ENCODE data around the gene KRT16.
"Not testable (repeated sequence)": the region's sequence is repeated elsewhere in the genome, so short reads cannot be mapped to it uniquely, and the experiment has no call there.

Gene KRT16

GRCh38 chr17:41579484-41580243 is 32.9 kb downstream of the KRT16 start:
- H3K27ac Mint-ChIP-seq: peak overlapping the region in 1 of 3 experiments; percentile 33
- H3K36me3 Mint-ChIP-seq (ENCODE audit: low read depth): no peaks in the 10 kb centered on the region
- peaks cover 5% of the 10 kb centered on the region for H3K4me1 Mint-ChIP-seq
- peak; percentile 68 to 77 (median 76) for TF ChIP-seq CTCF (IDR thresholded peaks at IDR 0.05; ENCODE audit: unreplicated experiment in 3 of 3)
- no peaks in the 10 kb centered on the region for H3K9me3 Mint-ChIP-seq
- H3K4me3 Mint-ChIP-seq: no peak overlapping the region
- H3K27me3 Mint-ChIP-seq (ENCODE audit: low read depth): peaks cover 49% of the 10 kb centered on the region

GRCh38 chr17:41578971-41579370 is 33.6 kb downstream of the KRT16 start:
- TF ChIP-seq CTCF (IDR thresholded peaks at IDR 0.05; ENCODE audit: unreplicated experiment in 3 of 3): no peak
- Mint-ChIP-seq H3K27me3 (ENCODE audit: low read depth) (peaks cover 44% of the 10 kb centered on the region), H3K9me3 (no peaks in the 10 kb centered on the region), H3K4me3 (no peak overlapping the region), H3K36me3 (ENCODE audit: low read depth) (no peaks in the 10 kb centered on the region), H3K27ac (no peak overlapping the region), H3K4me1 (peaks cover 5% of the 10 kb centered on the region)

DNA sequence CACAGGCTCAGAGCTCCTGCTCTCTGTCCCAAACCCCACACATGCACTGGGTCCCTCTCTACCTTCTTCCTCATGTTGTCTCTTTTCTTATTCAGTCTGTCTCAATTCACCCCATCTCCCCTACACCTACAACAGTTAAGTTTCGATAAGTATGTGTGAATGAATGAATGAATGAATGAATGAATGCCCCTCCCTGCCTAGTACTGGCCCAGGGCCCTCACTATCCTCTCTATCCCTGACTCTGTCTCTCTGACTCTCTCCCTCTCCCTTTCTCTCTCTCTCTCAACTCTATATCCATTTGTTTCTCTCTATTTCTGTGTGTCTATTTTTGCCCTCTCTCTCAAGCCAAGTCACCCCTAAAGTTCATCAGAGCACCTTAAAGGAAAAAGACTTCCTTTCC is 34.0 kb downstream of the KRT16 start:
- TF ChIP-seq CTCF (IDR thresholded peaks at IDR 0.05; ENCODE audit: unreplicated experiment in 3 of 3): no peak
- no peaks in the 10 kb centered on the region for H3K36me3 Mint-ChIP-seq (ENCODE audit: low read depth)
- peaks cover 42% of the 10 kb centered on the region for H3K27me3 Mint-ChIP-seq (ENCODE audit: low read depth)
- peaks cover 5% of the 10 kb centered on the region for H3K4me1 Mint-ChIP-seq
- H3K9me3 Mint-ChIP-seq: no peaks in the 10 kb centered on the region
- no peak overlapping the region for H3K27ac Mint-ChIP-seq
- no peak overlapping the region for H3K4me3 Mint-ChIP-seq

- not testable (repeated sequence) for H3K4me1 Mint-ChIP-seq; H3K36me3 Mint-ChIP-seq (ENCODE audit: low read depth); H3K4me3 Mint-ChIP-seq; H3K27ac Mint-ChIP-seq; H3K9me3 Mint-ChIP-seq
- peaks cover 43% of the 10 kb centered on the region for H3K27me3 Mint-ChIP-seq (ENCODE audit: low read depth)
Measured at GRCh38 chr17:41576740-41577139, 35.8 kb downstream of the KRT16 start.

DNA sequence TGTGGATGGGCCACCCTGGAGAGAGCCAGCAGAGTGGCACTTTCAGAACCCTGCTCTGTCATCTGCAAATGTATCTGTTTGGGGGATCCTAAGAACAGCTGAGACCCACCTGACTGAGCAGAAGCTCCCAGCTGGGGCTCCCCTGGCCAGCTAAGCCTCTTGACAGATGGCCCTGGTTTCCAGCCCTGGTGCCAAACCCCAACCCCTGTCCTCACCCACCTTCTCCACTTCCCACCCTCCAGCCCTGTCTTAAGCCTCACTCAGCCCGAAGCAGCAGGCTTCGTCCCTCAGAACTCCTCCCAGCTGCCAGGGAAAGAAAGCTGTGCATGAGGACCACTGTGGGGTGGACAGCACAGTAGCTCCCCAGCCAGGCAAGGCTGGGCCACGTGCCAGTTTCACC is 37.2 kb downstream of the KRT16 start:
- peaks cover 39% of the 10 kb centered on the region for H3K27me3 Mint-ChIP-seq (ENCODE audit: low read depth)
- TF ChIP-seq CTCF (IDR thresholded peaks at IDR 0.05; ENCODE audit: unreplicated experiment in 3 of 3): no peak
- H3K4me1 Mint-ChIP-seq: peaks cover 5% of the 10 kb centered on the region
- no peak overlapping the region for H3K27ac Mint-ChIP-seq
- no peaks in the 10 kb centered on the region for H3K9me3 Mint-ChIP-seq
- no peak overlapping the region for H3K4me3 Mint-ChIP-seq
- H3K36me3 Mint-ChIP-seq (ENCODE audit: low read depth): no peaks in the 10 kb centered on the region

DNA sequence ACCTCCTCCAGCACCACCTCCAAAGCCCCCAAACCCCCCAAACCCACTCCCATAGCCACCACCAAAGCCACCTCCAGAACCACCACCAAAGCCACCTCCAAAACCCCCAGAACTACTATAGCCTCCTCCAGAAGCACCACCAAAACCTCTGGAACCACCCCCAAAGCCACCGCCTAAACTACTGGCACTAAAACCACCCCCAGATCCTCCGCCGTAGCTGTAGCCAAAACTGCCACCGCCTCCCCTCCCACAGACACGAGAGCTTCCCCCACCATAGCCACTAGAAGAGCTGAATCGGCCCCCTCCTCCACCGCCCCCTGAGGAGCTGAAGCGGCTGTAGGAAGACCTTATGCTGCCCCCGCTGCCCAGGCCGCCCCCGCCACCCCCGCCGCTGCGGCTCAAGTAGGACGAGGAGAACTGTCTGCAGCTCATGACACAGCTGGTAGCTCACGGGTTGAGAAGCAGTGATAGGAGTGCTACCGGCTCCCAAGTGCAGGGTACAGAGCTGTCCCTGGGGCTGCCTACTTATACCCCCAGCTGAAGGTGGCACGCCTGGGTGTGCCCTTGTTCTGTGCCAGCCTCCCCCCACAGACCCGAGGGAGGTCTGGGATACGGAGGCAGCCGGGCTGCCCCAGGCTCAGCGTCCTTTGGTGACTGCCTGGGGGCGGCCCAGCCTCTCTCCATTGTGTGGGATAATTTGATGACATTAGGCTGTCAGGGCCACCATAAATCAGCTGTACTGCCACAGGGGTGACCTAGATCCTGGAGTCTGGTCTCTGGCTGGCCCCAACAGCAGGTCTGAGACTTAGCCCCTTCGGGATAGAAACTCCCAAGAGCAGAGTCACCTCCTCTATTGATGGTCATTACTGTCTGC is 40.8 kb downstream of the KRT16 start, which contains the start of gene KRT9:
KRT9 (minus strand) TSS at position 499 of the 874 bp plus-strand sequence; CDS start at position 432, 67 bp downstream.
- Mint-ChIP-seq H3K9me3 (no peaks in the 10 kb centered on the region), H3K36me3 (ENCODE audit: low read depth) (no peaks in the 10 kb centered on the region), H3K27me3 (ENCODE audit: low read depth) (peaks cover 38% of the 10 kb centered on the region), H3K4me1 (no peaks in the 10 kb centered on the region), H3K27ac (no peak within 1 kb of the TSS), H3K4me3 (no peak within 1 kb of the TSS)
- TF ChIP-seq CTCF (IDR thresholded peaks at IDR 0.05; ENCODE audit: unreplicated experiment in 3 of 3): no peak
